SU-DHL-6 (cell line): ENCODE results near the gene EFTUD2.

Source experiments
- H2AFZ ChIP-seq: fragments of 200-600 bp; sonication (generic); 2 replicates; pipeline ENCODE4 v1.6.1; 2014; ENCODE audit warnings: low read depth, mild to moderate bottlenecking, moderate library complexity, mixed read lengths, antibody characterized with exemption, low read length; ENCODE audit not compliant: severe bottlenecking
- H3F3A ChIP-seq: fragments of 200-600 bp; shearing (Covaris generic); 2 replicates; pipeline ENCODE4 v1.6.0; 2016; ENCODE audit warnings: antibody characterized with exemption, mild to moderate bottlenecking; ENCODE audit not compliant: insufficient read depth
- H3K27ac ChIP-seq: fragments of 200-600 bp; sonication (generic); 2 replicates; pipeline ENCODE4 v1.5.1; 2016; ENCODE audit warnings: low read depth, mild to moderate bottlenecking, low read length, moderate library complexity, mixed read lengths
- H3K27me3 ChIP-seq: fragments of 200-600 bp; sonication (generic), shearing (Covaris generic); 2 replicates; pipeline ENCODE4 v1.6.0; 2014; ENCODE audit warnings: mild to moderate bottlenecking, low read length
- H3K36me3 ChIP-seq: fragments of 200-600 bp; sonication (generic); 2 replicates; pipeline ENCODE4 v1.6.1; 2014; ENCODE audit warnings: mild to moderate bottlenecking, low read length, mixed read lengths
- H3K4me2 ChIP-seq: fragments of 300-600, 200-600 bp; shearing (Covaris generic), sonication (generic); 2 replicates; pipeline ENCODE4 v1.6.0; 2014; ENCODE audit warnings: low read length, low read depth, mild to moderate bottlenecking; ENCODE audit not compliant: poor library complexity, severe bottlenecking
- H3K4me3 ChIP-seq: fragments of 200-600 bp; sonication (generic); 2 replicates; pipeline ENCODE4 v1.5.1; 2014; ENCODE audit warnings: antibody characterized with exemption, low read length, mild to moderate bottlenecking, mixed read lengths; ENCODE audit not compliant: insufficient read depth, poor library complexity, severe bottlenecking
- H3K79me2 ChIP-seq: fragments of 200-600 bp; sonication (generic); 2 replicates; pipeline ENCODE4 v1.6.1; 2014; ENCODE audit warnings: mild to moderate bottlenecking, low read length, moderate library complexity; ENCODE audit not compliant: insufficient read depth
- H3K9ac ChIP-seq: fragments of 200-600 bp; sonication (generic); 2 replicates; pipeline ENCODE4 v1.7.0; 2014; ENCODE audit warnings: mild to moderate bottlenecking, low read length
- H3K9me2 ChIP-seq: fragments of 200-600 bp; sonication (generic); replicated peaks from 2 replicates; pipeline ENCODE4 v1.6.1; 2014; ENCODE audit warnings: low read length; ENCODE audit not compliant: insufficient read depth
- H3K9me3 ChIP-seq: fragments of 200-600 bp; sonication (generic); 2 replicates; pipeline ENCODE4 v1.6.1; 2014; ENCODE audit warnings: low read length, mixed read lengths; ENCODE audit not compliant: insufficient read depth
- H4K20me1 ChIP-seq: fragments of 200-600 bp; sonication (generic); 2 replicates; pipeline ENCODE4 v1.6.1; 2014; ENCODE audit warnings: low read depth, mild to moderate bottlenecking, antibody characterized with exemption, low read length, moderate library complexity, mixed read lengths
- CTCF ChIP-seq: fragments of 200-600 bp; sonication (generic); IDR thresholded peaks from one replicate; pipeline ENCODE4 v1.5.1; 2017; ENCODE audit warnings: antibody characterized with exemption, mild to moderate bottlenecking, low read length, moderate library complexity; ENCODE audit not compliant: insufficient read depth, poor library complexity, severe bottlenecking
- EZH2phosphoT487 ChIP-seq: fragments of 200-600 bp; sonication (generic), shearing (Covaris generic); conservative IDR thresholded peaks from 2 replicates; pipeline ENCODE4 v1.6.1; 2018; ENCODE audit warnings: mild to moderate bottlenecking, antibody characterized with exemption, low read length, moderate library complexity, mixed read lengths

Gene EFTUD2

DNA sequence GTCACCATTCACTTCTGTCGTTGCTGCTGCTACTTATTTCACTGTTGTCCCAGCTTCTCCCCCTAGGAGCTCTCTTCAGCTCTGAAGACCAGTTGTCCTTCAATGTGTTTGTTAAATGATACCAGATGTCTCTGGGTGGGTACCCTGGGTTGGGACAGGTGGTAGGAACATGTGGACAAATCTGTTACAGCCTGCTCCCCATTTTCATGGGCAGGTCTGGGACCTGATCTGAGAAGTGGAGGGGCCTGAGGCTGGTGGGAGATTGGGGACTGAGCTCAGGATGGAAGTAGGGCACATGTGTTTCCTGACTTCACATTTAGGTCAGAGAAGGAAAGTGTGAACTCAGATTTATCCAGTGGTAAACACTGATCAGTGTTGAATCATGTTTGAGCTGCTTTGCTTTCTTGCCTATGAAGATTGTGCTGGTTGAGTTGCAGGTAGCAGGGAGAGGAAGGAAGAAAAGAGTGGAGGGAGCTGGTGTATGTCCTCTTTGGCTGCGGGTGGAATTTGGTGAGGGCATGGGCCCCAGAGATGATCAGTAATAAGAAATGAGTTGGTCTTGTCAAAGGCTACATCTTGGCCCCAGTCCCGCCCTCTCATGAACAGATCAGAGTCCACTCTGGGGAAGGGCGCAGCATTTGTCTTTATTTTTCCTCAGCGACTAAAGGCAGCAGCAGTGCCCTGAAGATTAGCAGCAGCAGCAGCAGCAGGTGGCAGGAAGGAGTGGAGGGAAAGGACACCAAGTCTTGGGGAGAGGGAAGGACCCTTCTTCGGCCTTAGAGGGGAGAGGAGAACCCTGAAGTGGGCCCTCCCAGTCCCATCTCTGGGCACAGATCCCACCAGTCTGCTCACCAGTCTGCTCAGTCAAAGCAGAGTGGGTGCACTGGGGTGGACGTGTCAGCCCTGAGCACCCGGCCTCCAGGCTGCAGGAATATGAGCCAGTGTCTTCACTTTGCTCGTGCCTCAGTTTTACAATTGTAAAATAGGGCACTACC lies 6.1 kb upstream of the EFTUD2 start:
- no peak overlapping the region for H3K9ac ChIP-seq

GRCh38 chr17:44904001-44904984 lies 5.0 kb upstream of the EFTUD2 start:
- Histone ChIP-seq H3K9ac (no peak overlapping the region), H3K27ac (no peak overlapping the region), H3F3A (no peaks in the 10 kb centered on the region), H3K9me3 (no peaks in the 10 kb centered on the region), H3K79me2 (no peaks in the 10 kb centered on the region), H2AFZ (no peak overlapping the region), H3K36me3 (no peaks in the 10 kb centered on the region), H3K27me3 (no peaks in the 10 kb centered on the region), H3K4me3 (no peak overlapping the region), H3K4me2 (no peak overlapping the region), H4K20me1 (no peaks in the 10 kb centered on the region), H3K9me2 (no peaks in the 10 kb centered on the region)
- no peak for TF ChIP-seq CTCF
- no peak for TF ChIP-seq EZH2phosphoT487

More for the DNA sequence above, 6.1 kb upstream of the EFTUD2 start:
- H3K36me3 ChIP-seq = no peaks in the 10 kb centered on the region
- no peak overlapping the region for H3K4me2 ChIP-seq
- H3K79me2 ChIP-seq = no peaks in the 10 kb centered on the region
- H3K9me2 ChIP-seq = no peaks in the 10 kb centered on the region
- H3F3A ChIP-seq = no peaks in the 10 kb centered on the region
- H3K27ac ChIP-seq = no peak overlapping the region
- no peaks in the 10 kb centered on the region for H4K20me1 ChIP-seq
- no peak overlapping the region for H2AFZ ChIP-seq
- no peaks in the 10 kb centered on the region for H3K9me3 ChIP-seq
- no peak for TF ChIP-seq EZH2phosphoT487
- TF ChIP-seq CTCF = no peak
- no peaks in the 10 kb centered on the region for H3K27me3 ChIP-seq
- H3K4me3 ChIP-seq = no peak overlapping the region

DNA sequence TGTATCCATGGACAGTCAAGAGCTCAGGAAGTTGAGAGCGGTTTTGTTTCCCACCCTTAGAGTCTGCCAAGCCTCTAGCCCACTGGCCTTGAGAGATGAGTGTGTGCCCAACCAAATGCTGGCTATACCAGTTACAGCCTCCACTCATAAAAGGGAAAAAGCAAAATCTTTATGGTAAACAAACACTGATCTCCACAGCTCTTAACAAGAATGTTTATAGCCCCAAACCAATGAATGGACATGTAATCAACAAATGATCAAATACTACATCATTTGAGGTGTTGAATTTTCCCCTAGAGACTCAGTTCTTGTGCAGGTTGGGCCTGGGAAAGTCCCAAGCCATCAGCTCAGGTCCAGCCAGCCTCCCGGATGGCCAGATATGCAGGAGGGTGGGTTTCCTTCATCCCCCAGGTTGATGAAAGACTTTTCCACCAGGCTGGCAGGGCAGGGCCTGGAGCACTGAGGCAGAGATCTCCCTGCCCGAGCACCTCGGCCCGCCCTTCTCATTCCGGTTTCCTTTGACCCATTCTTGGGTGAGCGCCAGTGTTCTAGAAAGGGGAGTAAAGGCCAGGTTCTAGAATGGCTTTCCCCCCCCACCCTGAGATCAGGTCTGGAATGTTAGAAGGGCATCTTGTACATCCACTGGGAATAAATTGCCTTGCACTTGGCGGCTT lies 3.9 kb upstream of the EFTUD2 start:
- H4K20me1 ChIP-seq = no peaks in the 10 kb centered on the region
- H3K27me3 ChIP-seq = no peaks in the 10 kb centered on the region
- no peak overlapping the region for H2AFZ ChIP-seq
- no peaks in the 10 kb centered on the region for H3K9me3 ChIP-seq
- no peaks in the 10 kb centered on the region for H3K36me3 ChIP-seq
- TF ChIP-seq EZH2phosphoT487 (no peak), CTCF (no peak)
- no peak overlapping the region for H3K27ac ChIP-seq
- no peaks in the 10 kb centered on the region for H3F3A ChIP-seq
- no peaks in the 10 kb centered on the region for H3K9me2 ChIP-seq
- H3K9ac ChIP-seq = no peak overlapping the region
- H3K4me2 ChIP-seq = no peak overlapping the region
- H3K79me2 ChIP-seq = peaks cover 11% of the 10 kb centered on the region
- no peak overlapping the region for H3K4me3 ChIP-seq
